OCI-LY1 (cell line): ENCODE measurements around the gene NFASC.

Source experiments
- CTCF ChIP-seq: fragments of 200-600 bp; sonication (generic), shearing (Covaris generic); IDR thresholded peaks from 2 replicates; pipeline ENCODE4 v1.5.1; 2017; ENCODE audit warnings: mild to moderate bottlenecking, antibody characterized with exemption, low read length, moderate library complexity, mixed read lengths
- EZH2 ChIP-seq: fragments of 200-600 bp; sonication (generic), shearing (Covaris generic); IDR thresholded peaks from 2 replicates; pipeline ENCODE4 v1.8.0; 2017; ENCODE audit warnings: borderline replicate concordance, mixed run types, mild to moderate bottlenecking, antibody characterized with exemption, low read length, moderate library complexity, mixed read lengths

- TF ChIP-seq CTCF (no peak), EZH2 (no peak)
These were observed 76.7 kb downstream of the NFASC start for GRCh38 chr1:204947338-204947737.
